Islet of Langerhans (tissue), 1 donor: ENCODE results near the gene ITGB3BP.
"Not testable (repeated sequence)": the region's sequence is repeated elsewhere in the genome, so short reads cannot be mapped to it uniquely, and the experiment has no call there.

Experiments
- FAIRE-seq: peaks from one replicate; lab custom pipeline; 2011; peaks lifted over from hg19 to GRCh38; lab: Jason Lieb, UNC

Gene ITGB3BP, protein sequence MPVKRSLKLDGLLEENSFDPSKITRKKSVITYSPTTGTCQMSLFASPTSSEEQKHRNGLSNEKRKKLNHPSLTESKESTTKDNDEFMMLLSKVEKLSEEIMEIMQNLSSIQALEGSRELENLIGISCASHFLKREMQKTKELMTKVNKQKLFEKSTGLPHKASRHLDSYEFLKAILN

DNA sequence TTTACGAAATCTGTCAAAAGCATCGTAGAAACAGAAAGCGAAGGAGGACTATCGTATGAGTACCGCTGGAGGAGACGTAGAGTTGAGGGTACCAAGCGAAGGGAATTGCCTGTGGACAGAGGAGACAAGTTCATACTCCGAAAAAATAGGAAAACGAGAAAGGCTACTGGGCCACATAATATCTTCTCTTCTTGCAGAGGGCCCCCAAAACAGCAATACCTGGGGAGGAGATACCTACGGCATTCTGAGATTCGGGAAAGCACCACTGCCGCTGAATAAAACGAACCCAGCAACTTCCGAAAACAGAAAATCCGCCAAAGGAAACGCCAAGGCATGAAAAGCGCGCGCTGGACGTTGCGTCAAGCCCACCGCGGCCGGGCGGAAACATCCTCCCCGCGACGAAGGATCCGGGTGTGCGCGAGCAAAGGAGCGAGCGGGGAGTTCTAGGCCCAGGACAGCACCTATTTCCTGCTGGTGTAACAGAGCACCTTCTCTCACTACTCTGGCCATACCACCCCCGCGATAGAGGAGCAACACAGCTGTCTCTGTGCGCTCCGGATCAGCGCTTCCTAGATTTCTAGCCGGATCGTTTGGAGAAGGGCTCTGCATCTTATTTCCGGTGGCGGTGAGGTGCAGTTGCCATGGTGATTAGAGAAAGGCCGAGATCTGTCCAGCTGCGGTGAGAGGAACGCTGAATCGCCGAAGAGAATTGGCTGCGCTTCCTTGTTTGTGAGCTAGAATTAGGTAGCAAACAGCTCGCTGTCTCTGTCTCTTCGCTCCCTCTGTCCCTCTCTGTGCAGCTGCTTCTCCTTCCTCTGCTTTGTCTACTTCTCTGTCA is at the start of gene ITGB3BP, which contains the start of gene EFCAB7:
Gene ITGB3BP, minus strand, starts transcription at position 335 of the 838 bp plus-strand sequence. Its CDS starts 92 bp downstream, at position 243.
Gene EFCAB7, plus strand, starts transcription at position 635 of the 838 bp plus-strand sequence. CDS start 2,048 bp downstream, outside the sequence.
- FAIRE-seq: peak; percentile 36

DNA sequence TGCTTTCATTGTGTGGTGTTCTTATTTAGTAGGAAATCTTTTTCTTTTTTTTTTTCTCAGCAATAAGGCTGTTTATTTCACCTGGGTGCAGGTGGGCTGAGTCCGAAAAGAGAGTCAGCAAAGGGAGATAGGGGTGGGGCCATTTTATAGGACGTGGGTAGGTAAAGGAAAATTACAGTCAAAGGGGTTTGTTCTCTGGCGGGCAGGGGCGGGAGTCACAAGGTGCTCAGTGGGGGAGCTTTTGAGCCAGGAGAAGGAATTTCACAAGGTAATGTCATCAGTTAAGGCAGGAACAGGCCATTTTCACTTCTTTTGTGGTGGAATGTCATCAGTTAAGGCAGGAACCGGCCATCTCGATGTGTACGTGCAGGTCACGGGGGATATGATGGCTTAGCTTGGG is 49.7 kb upstream of the ITGB3BP start:
- not testable (repeated sequence) for FAIRE-seq

DNA sequence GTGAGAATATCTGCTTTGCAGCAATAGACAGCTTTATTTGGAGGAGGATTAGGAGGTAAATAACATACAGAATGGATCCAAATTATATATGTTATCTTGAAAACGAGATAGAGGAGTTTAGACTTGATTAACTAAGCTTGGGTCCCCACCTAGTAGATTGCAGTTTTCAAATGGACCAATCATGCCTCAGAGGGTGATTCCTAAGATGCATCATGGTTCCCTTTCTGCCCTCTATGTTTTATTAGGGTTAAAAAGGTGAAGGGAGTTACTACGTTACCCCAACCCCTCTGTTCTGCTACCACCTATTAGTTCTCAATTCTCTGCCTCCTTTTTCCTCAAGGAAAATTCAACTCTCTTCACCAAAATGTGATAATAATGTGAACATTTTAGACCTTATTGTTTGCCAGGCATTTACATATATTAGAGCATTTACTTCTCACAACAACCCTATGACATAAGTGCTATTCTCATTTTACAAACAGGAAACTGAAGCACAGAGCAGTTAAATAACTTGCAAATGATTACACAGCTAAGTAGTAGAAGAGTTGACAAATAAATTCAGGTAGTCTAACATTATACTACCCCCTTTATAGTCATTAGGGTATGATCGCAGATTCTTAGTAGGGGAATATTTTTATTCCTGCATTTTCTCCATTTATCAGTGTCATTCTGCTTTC is 46.8 kb upstream of the ITGB3BP start:
- no peak for FAIRE-seq

DNA sequence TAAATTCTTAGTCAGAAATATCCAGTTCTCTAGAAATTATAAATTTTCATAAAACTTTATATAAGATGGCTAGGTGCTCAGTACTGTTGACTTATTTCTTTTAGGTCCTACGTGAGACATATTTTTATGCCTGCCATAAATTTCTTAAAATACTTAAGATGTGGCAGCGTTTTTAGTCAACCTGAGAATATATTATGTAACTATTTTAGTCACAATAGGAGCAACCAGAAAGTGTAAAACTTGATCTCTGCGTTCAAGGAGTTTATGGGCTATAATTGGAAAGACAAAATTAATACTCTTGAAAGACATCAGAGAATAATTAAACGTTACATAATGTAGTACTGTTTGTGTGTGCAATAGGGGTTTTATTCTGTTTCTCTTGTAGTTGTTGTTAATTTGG is 46.0 kb upstream of the ITGB3BP start:
- FAIRE-seq: no peak

DNA sequence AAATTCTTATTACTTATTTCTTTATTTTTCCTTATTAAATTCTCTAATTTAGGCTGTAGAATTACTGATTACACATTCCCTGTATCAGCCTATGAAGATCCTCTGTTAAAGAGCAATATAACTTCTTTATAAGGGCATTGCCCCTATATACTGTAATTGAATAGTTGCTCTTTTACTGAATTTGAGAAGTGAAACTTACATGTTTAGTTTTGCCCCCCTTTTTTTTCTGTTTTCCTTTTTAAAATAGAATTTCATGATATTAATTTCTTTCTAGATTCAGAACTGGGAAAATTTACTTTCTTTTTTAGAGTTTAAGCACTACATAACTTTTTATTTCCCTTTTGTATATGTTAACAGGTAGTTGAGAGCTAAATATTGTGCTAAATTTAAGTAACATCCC is 40.7 kb upstream of the ITGB3BP start:
- FAIRE-seq: no peak

DNA sequence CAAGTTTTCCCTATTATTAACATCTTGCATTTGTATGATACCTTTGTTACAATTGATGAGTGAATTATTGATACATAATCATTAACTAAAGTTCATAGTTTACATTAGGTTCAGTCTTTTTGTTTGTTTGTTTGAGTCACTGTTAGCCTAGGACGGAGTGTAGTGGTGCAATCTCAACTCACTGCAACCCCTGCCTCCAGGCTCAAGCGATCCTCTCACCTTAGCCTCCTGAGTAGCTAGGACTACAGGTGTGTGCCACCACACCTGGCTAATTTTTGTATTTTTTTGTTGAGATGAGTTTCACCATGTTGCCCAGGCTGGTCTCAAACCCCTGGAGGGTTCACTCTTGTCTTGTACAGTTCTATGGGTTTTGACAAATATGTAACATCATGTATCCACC is 36.3 kb upstream of the ITGB3BP start:
- FAIRE-seq: no peak

DNA sequence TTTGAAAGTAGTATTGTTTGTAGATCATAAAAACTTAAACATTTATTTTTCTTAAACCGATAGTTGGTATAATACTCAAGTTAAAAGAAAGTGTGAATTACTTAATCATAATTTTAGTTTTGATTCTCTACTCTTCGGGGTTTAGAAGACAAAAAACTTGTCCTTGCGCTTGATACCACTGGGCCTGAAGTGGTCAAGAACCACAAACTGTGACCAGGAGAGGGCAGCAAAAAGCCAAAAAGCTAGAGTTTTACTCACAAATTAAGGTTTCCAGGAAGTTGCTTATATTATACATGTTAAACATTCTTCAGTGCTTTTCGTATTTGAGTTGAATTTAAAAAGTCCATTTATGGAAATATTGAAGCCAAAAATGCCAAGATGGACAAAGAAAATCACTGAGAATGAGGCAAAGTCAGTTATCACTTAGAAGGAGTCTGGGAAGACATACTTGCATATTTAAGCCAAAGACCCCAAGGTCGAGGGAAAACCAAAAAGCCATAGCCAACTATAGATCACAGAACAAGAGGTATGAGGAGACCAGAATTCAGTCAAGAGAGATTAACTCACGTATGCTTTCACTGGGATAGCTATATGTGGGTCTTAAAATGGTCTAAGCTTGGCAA is 34.5 kb upstream of the ITGB3BP start:
- peak; percentile 75 for FAIRE-seq

DNA sequence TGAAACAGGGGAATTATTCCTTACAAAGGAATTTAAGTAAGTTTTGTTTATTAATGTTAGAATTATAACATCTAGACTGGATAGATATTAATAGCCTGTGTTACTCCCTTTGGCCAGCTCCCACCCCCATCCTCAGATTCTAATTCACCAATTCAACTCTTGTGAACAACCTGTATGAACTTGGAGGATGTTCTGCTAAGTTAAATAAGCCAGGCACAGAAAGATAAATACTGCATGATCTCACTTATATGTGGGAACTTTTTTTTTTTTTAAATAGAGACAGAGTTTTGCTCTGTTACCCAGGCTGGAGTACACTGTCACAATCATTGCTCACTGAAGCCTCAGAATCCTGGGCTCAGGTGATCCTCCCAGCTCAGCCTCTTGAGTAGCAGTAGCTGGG is 32.5 kb upstream of the ITGB3BP start:
- no peak for FAIRE-seq

DNA sequence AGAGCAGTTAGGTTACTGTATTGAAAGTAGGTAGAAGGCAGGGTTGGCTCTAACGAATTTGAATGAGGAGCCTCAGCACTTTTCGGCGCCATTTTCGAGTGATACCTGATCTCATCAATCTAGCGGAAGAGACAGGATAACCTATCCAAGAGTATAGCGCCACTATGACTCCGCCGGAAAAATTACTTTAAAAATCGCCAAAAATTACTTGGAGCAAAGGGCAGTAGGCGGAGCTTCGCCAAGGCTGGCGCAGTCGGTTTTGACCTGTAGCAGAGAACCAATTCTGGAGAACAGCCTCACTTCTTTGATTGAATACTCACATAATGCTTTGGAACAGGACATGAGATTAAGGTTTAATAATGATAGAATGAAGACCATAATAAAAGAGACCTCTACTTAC is 25.9 kb upstream of the ITGB3BP start:
- no peak for FAIRE-seq

DNA sequence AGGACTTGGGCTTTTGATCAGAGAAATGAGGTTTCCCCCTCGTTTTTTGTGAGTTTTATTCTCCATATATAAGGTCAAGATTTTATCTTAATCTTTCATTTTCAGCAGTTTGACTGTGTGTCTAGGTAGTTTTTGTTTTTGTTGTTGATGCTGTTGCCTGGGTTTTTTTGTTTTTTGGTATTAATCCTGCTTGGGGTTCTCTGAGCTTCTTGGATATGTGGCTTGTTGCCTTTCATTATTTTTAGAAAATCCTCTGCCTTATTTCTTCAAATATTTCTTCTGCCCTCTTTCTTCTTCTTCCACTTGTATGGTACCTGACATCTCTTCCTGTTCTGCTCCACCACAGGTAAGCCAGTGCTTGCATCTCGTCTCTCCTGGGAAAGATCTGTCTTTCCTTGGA is 25.3 kb upstream of the ITGB3BP start:
- no peak for FAIRE-seq

DNA sequence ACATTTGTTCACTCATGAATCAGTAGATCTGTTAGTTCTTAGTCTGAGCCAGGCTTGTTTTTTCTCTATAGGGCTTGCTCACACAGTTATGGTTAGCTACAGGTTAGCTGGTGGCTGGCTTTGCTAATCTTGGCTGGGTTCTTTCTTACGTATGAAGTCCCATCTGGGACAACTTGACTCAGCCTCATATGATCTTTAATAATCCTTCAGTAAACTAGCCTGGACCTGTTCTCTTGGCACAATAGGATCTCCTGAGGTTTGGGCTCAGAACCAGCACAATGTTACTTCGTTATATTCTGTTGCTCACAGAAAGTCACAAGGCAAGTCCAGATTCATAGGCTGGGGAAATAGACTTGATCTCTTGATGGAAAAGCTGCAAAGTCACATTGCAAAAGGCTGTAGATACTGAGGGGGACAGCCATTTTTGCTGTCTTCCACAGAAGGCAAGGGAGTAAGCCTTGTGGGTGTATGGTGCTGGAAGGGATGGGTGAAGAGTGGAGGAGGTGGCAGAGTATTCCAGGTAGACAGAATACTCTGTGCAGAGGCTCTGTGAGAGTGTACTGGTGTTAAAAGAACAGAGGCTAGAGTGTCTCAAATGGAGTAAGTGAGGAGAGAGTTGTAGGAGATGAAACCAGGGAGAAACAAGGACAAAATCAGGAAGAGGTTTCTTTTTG is 24.7 kb upstream of the ITGB3BP start:
- FAIRE-seq: no peak

DNA sequence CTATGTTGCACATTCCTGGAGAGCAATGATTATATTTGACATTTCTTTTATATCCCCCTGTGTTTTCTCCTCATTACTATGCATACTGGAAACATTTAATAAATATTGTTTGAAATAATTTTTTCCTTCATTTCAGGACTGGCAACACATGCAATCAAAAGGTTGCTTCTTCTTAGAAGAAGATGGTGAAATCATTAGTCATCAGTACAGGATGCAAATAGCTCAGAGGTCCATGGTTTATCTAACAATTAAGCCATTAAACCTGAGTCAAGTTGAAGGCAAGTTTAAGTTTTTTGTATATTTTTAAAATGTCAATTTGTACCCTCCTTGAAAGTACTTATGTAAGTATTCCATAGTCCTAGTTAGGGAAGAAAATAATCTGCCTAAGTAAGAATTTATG is 22.8 kb upstream of the ITGB3BP start:
- no peak for FAIRE-seq

DNA sequence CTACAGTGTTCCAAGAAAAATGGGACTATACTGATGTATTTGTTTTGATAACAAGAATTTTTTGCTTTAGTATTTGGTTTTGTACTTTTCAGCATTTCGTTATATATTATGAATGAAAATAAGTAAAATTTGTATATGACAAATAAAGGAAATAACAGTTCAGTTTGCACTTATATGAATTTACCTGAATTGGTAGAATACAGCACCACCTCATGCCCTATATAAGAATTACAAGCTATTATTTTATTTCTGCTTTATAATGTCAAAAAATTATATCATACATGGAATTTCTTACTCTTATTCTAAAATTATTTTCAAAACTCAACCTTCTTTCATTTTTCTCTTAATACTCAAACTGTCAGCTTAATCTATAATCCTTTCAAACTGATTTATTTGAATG is 14.9 kb upstream of the ITGB3BP start:
- FAIRE-seq: peak; percentile 55

DNA sequence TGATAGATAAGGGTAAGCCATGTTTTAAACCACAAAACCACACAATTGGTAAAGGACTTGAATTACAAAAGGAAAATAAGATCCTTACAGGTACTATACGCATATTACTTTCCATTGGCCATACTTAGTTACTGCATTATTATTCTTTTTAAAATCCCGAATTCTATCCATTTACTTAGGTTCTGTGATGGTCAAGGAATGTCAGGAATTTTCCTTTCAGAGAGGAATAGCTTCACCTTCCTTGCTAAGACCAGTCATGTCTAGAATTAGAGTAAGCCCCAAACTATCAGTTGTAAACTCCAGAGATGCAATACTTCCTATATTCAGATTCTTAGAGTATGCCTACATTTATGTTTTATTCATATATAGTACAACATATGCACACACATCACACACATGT is 14.0 kb upstream of the ITGB3BP start:
- FAIRE-seq: no peak

DNA sequence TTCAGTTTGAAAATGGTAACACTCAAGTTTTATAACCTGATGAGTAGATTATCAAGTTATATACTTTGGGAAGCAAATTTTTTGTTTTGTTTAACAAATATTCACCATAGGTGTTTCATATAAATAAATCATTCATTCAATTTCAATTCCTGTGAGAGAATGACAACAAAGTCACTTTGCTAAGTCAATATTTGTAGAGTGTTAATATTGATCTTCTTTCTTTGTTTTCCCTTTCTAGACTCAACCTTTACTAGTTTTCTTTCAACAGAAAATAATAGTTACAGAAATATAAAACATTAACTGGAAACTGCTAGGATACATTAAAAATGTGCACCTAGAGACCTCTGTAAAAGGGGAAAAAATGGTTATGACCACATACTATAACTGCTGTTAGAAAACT is 11.4 kb upstream of the ITGB3BP start:
- peak; percentile 86 for FAIRE-seq

DNA sequence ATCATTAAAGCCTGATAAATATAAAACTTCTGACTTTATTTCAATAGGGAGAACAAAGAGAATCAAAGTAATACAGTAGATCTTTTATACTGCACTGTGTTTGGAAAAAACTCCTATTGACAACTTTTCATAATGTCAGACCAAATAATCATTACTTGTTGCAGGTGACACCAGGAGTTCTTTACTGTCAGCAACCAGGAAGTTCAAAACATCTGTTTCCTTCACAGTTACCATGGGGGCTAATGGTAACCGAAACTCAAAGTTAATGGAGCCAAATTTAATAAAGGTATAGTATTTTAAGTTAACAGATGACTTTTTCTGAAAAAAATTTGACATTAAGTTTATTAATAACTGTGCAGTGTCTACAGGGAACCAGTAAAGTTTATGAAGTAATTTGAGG is 10.9 kb upstream of the ITGB3BP start:
- FAIRE-seq: no peak

DNA sequence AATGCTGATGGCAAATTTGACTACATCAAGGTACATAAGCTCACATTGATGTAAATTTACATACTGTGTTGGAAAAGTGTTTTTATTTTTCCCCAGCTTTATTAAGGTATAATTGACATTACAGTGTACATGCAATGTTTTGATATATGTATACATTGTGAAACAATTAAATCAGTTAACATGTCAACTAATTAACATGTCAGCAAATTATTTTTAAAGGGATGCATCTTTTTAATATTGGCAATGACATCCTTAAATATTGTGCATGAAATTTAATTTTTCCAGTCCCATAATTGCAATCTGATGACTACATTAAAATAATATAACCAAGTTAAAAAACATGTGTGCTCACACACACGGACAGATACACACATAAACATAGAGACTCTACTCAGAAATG is 9.7 kb upstream of the ITGB3BP start:
- no peak for FAIRE-seq

DNA sequence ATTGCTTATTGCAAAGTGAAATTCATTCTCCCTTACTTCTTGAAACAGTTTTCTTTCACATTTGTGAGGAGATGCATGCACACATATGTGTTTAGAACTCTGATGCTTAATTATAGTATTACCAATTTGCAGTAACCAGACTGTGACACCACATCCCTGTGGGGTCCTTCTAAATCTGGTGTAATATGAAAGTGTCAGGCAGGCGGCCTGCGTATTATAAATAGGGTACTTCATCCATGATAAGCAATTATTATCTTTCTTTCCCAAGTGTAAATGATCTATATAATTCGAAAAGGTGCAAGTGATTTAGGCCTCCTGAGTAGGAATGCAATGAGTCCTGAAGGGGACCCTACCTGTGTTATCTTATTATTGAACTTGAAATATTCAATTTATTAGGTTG is 1.2 kb upstream of the ITGB3BP start:
- no peak for FAIRE-seq

DNA sequence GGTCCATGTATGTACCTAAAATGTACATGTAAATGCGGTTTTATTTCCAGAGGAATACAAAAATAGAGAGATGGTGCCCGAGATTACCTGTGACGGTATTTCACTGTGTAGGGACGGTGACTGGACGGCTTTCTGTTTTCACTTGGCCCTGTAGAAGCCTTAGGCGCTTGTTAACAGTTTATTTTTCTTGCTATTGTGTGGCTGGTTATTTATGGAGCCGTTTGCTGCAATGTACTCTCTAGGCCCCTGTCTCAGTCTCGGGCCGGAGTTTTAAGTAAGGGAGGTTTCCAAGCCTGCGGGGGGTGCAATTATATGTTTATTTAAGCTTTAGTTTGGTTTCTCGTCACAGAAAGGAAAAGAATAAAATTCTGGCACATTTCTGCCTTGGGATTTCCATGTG is 713 bp upstream of the ITGB3BP start:
- no peak for FAIRE-seq

DNA sequence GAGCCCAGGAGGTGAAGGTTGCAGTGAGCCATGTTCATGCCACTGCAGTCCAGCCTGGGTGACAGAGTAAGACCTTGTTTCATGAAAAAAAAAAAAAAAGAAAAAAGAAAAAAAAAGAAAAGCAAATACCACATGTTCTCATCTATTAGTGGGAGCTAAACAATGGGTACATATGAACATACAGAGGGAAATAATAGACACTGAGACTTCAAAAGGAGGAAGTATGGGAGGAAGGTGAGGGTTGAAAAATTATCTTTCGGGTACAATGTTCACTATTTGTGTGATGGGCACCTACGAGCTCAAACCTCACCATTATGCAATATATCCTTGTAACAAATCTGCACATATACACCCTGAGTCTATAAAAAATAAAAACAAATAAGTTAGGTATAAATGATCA is 6.4 kb downstream of the ITGB3BP start:
- no peak for FAIRE-seq

DNA sequence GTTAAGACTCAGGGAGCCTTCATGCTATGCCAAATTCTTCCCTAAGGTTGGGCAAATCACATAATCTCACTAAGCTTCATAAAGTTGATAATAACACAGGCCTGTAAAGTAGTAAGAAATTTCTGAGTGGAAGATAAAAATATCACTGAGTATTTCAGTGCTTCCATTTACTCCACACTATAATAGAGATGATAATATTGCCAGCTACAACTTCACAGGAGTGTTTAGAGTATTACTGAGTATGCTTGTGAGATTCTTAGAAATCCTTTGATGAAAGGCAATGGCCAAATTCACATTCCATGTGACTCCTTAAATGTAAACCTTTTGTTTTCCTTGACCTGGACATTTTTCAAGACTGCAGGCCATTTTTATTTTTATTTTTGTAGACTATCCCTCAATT is 10.4 kb downstream of the ITGB3BP start:
- no peak for FAIRE-seq

DNA sequence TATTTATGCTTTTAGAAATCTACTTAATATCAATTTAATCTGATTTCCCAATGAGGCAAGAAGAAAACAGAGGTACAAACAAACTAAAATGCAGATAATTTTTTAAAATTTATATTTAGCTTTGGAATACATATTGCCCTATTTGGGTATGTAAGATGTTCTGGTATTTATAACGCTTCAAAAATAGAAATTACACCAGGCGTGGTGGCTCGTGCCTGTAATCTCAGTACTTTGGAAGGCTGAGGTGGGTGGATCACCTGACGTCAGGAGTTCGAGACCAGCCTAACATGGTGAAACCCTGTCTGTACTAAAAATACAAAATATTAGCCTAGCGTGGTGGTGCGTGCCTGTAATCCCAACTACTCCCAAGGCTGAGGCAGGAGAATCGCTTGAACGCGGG is 13.3 kb downstream of the ITGB3BP start:
- no peak for FAIRE-seq
